ENCODE data around the gene PIAS4. TPM values are rescaled to one million over a fixed set of nuclear protein-coding genes. Genes with fewer than 3 reads are reported as not detected.

PIAS4 gene
- polyA plus RNA-seq, 3 donors: 30.7 to 36.6 (median 33.3) TPM

GRCh38 chr19:4033028-4033956 lies 25.8 kb downstream of the PIAS4 start:
- no peak for DNase-seq (ENCODE audit: extremely low read depth in 1 of 11, low read depth in 9 of 11, low spot score in 4 of 11)

GRCh38 chr19:4034048-4035017 lies 26.8 kb downstream of the PIAS4 start:
- no peak for DNase-seq (ENCODE audit: extremely low read depth in 1 of 11, low read depth in 9 of 11, low spot score in 4 of 11)

- no peak for DNase-seq (ENCODE audit: extremely low read depth in 1 of 11, low read depth in 9 of 11, low spot score in 4 of 11)
These were observed 27.6 kb downstream of the PIAS4 start for GRCh38 chr19:4035018-4035566.

GRCh38 chr19:4035582-4035981 lies 28.0 kb downstream of the PIAS4 start:
- no peak for DNase-seq (ENCODE audit: extremely low read depth in 1 of 11, low read depth in 9 of 11, low spot score in 4 of 11)

- DNase-seq (ENCODE audit: extremely low read depth in 1 of 11, low read depth in 9 of 11, low spot score in 4 of 11): no peak
These were observed 29.2 kb downstream of the PIAS4 start for GRCh38 chr19:4036576-4037300.

- DNase-seq (ENCODE audit: extremely low read depth in 1 of 11, low read depth in 9 of 11, low spot score in 4 of 11): no peak
These were observed 29.9 kb downstream of the PIAS4 start for GRCh38 chr19:4037301-4037949.

DNA sequence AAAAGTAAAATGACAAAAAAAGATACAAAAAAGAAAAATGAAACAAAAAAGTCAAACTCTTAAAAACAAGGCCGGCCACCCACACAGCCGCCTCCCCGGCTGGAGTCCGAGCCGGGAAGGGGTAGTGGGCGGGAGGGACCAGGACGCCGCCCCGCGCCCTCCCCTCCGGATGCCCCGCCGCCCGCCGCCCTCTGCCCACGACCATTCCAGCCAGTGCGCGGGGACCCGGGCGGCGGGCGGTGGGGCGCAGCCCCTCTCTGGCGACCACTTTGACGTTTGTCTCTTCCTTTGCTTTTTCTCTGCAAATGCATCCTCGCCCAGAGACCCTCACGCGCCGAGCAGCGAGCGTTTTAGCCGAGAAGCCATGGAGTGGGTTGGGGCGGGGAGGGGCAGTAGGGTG lies 30.5 kb downstream of the PIAS4 start:
- DNase-seq (ENCODE audit: extremely low read depth in 1 of 11, low read depth in 9 of 11, low spot score in 4 of 11): no peak

DNA sequence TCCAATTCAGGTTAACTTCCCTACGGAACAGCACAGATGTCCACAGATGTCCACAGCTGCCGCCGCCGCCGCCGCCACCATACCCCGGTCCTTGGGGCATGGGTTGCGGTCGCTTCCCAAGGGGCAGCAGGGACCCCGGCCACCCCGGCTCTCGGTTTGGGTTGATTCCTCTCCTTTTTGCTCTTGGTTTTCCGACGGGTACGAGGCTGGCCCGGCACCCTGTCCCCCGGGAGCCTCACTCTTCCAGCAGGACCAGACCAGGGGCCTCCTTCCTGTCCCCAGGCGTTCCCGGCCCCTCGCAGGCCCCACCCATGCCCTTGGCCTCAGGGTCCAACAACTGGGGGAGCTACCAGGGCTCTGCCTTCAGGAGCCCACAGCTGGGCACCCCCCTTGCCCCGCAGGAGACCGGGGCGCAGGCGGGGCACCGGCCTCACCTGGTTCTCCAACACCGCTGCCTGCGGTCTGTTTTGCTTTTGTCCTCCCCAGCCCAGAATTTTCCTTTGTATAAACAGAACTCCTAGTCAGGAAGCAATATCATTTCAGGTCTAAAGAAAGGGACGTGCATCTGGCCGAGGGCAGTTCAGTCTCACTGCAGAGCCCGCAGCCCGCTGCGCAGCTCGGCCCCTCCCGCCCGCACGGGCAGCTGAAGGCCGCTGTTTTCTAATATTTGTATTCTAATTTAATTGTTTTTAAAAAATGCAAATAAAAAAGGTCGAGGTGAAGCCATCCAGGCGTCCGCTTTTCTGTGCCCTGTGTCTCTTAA lies 31.3 kb downstream of the PIAS4 start:
- DNase-seq (ENCODE audit: extremely low read depth in 1 of 11, low read depth in 9 of 11, low spot score in 4 of 11): no peak

GRCh38 chr19:4042064-4042730 lies 34.7 kb downstream of the PIAS4 start:
- no peak for DNase-seq (ENCODE audit: extremely low read depth in 1 of 11, low read depth in 9 of 11, low spot score in 4 of 11)

DNA sequence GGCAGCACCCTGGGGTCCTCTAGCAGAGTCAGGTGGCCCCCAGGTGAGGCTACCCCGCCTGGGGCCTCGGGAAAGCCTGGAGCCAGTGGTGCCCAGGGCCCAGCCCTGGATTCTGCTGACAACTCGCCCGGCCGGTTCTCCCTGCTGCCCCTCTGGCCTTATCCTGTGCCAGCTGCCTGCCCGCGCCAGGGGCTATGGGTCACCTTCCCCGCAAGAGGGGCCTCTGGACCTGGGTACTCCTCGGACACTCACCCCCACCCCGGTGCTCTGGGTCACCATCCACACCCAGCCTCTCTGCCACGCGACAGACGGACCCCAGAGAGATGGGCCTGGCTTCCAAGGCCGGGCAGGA lies 35.2 kb downstream of the PIAS4 start:
- DNase-seq (ENCODE audit: extremely low read depth in 1 of 11, low read depth in 9 of 11, low spot score in 4 of 11): no peak

DNA sequence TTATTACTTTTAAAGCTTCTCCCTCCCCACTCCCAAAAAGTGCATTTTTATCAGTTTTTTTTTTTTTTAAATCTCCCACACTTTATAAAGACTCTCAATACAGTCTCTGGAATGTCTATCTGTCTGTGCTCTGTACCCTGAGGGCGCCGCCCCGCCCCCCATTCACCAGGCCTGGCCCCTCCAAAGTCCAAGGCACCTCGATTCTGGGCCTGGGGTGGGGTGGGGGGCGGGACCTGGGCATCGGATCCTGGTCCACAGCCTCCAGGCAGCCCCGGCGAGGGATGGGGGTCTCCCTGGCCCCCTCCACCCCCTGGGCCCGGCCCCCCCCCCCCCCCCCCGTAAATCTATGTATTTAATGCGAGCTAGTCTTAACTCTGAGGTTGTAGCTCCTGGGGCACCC lies 35.9 kb downstream of the PIAS4 start:
- DNase-seq (ENCODE audit: extremely low read depth in 1 of 11, low read depth in 9 of 11, low spot score in 4 of 11): no peak

DNA sequence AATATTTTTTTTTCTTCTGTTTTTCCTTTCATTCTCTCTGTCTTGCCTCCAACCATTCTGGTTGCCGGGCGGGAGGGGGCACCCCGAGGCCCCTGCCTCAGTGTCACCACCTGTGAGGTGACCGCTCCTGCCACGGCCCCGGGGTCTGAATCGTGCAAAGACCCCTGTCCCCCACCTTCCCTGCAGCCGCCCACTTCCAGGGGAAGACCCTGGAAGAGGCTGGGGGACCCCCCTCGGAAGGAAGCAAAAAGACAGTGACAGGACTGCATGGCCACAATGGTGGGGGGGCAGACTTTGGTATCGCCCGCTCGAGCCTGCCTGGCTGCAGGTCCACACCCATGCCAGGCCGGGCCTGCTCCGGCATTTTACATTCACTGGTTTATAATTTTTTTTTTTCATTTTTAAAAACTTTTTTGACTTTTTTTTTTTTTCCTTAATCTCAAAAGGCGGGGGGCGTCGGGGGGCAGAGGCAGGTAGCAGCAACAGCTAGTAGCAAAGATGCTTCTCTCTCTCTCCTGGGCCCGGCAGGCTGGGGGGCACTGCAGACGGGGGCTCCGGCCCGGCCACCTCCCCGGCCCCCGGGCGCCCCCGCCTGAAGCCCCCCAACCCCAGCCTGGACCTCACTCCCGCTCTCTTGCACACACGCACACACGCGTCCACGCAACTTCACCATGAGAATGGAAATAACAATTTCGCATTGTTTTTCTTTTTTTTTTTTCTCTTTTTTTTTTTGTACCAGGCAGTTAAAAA lies 36.6 kb downstream of the PIAS4 start:
- DNase-seq (ENCODE audit: extremely low read depth in 1 of 11, low read depth in 9 of 11, low spot score in 4 of 11): no peak

- no peak for DNase-seq (ENCODE audit: extremely low read depth in 1 of 11, low read depth in 9 of 11, low spot score in 4 of 11)
These were observed 37.5 kb downstream of the PIAS4 start for GRCh38 chr19:4044990-4045465.

GRCh38 chr19:4045597-4046361 lies 38.2 kb downstream of the PIAS4 start:
- no peak for DNase-seq (ENCODE audit: extremely low read depth in 1 of 11, low read depth in 9 of 11, low spot score in 4 of 11)

DNA sequence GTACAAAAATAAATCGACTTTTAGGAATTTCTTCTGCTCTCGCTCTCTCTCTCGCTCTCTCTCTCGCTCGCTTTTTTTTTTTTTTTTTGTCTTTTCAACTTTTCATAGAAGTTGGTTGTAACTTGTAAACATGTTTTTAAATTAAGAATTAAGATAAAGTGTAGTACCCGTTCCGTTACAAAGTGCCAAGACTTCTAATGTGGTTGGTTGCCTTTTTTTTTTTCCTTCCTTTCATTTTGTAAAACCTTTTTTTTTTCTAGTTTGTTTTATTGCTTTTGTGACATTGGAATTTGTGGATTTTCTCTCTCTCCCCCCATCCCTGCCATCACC lies 38.8 kb downstream of the PIAS4 start:
- DNase-seq (ENCODE audit: extremely low read depth in 1 of 11, low read depth in 9 of 11, low spot score in 4 of 11): no peak
